ENCODE measurements around the gene TEDC2. TPM values are rescaled to one million over a fixed set of nuclear protein-coding genes. Genes with fewer than 3 reads are reported as not detected.

Gene TEDC2
- total and polyA plus RNA-seq, 2 of the 8 experiments (the other 6 are each of a cell fraction or from before 2014, with no cell fraction given) = 54.6 to 55.6 TPM

DNA sequence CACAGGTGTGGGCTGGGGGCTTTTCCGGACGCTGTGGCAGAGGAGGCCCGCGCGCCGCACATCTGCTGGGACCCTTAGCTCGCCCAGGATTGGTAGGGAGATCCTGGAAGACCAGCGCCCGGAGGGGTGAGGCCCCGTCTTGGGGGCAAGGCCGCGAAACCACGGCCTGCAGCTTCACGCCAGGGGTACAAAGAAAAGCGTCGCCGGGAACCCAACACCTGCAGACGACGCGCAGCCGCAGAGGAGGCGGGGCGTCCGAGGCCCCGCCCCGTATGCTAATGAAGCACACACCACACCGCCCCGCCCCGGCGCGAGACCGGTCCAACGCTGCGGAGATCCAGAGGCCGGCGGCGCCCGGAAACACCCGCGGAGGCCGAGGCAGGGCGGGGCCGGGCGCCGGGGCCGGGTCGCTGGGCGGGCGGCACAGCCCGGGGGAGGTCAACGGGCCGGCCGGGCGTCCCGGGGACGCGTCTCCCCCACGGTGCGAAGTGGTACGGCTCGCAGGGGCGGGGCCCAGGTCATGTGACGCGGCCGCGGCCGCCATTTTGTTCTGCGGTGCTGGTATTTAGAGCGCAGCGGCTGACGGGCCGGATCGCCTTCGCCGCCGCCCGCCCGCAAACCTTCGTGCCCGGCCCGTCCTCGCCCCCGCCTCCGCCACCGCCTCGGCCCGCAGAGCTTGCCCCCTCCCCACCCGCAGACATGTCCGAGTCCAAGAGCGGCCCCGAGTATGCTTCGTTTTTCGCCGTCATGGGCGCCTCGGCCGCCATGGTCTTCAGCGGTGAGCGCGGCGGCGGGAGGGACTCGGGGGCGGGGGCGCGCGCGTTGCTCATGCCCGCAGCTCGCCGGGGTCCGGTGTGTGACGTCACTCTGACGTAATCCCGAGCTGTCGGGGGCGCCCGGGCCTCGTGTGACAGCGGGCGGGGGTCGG, 53.8 kb downstream of the TEDC2 start, which contains the start of gene ATP6V0C:
Gene ATP6V0C, plus strand, starts transcription at position 548 of the 928 bp plus-strand sequence. Its CDS starts 152 bp downstream, at position 700.
- CTCF ChIA-PET (ENCODE audit: partially characterized antibody) = interaction anchor here (1.3 to 1.6 kb wide), 2 partner anchors 16 to 28 kb away, joined by 3 to 7 read pairs; no protein-coding TSS in a partner anchor
- Histone ChIP-seq H3K4ac (replicated peaks; ENCODE audit: insufficient read length, low read depth, low read length) (peak within 1 kb of the TSS; percentile 39), H3K27me3 (replicated peaks in 1 of 4; ENCODE audit: control insufficient read depth in 3 of 4, extremely low read depth in 1 of 4, insufficient read depth in 3 of 4, low read length in 3 of 4) (peaks cover 0 to 3% (median 0%) of the 10 kb centered on the region in 4 experiments; a peak in 2 of 7 replicates), H3K9ac (replicated peaks in 1 of 4; ENCODE audit: extremely low read depth in 1 of 4, low read depth in 3 of 4, low read length in 3 of 4) (peak within 1 kb of the TSS; percentile 89 to 97 (median 92)), H3K79me2 (ENCODE audit: control insufficient read depth in 1 of 2, insufficient read depth in 2 of 2, low read length in 2 of 2) (peaks cover 26 to 47% of the 10 kb centered on the region in 2 experiments), H2AK5ac (ENCODE audit: low read depth, low read length) (no peak within 1 kb of the TSS), H3K4me1 (replicated peaks in 1 of 4; ENCODE audit: control insufficient read depth in 3 of 4, insufficient read depth in 4 of 4, low read length in 3 of 4) (peaks cover 4 to 37% (median 22%) of the 10 kb centered on the region in 4 experiments), H3K23me2 (ENCODE audit: low read depth, low read length) (peaks cover 8% of the 10 kb centered on the region; the same call in 1 of the 2 replicates), H3K18ac (ENCODE audit: extremely low read depth, low read length) (peak within 1 kb of the TSS; percentile 85), H2AFZ (ENCODE audit: low read length) (no peak within 1 kb of the TSS), H4K8ac (ENCODE audit: extremely low read depth, insufficient read depth, low read length) (peak within 1 kb of the TSS; percentile 98; the same call in 1 of the 2 replicates), H2BK5ac (ENCODE audit: low read depth, low read length) (peak within 1 kb of the TSS; percentile 78), H3K56ac (replicated peaks; ENCODE audit: insufficient read length, low read depth, low read length) (peak within 1 kb of the TSS; percentile 71), H2BK12ac (ENCODE audit: low read depth, low read length) (peak within 1 kb of the TSS; percentile 96), H4K5ac (ENCODE audit: insufficient read length, low read depth, low read length) (peak within 1 kb of the TSS; percentile 73), H4K91ac (replicated peaks; ENCODE audit: insufficient read length, low read length) (peak within 1 kb of the TSS; percentile 79), H3K27ac (ENCODE audit: low read depth, low read length) (peak within 1 kb of the TSS; percentile 99), H3K4me2 (ENCODE audit: insufficient read depth in 1 of 2, low read depth in 2 of 2, low read length in 2 of 2) (peak within 1 kb of the TSS; percentile 85 to 90), H3K79me1 (ENCODE audit: low read depth, low read length) (peaks cover 17% of the 10 kb centered on the region), H3K36me3 (ENCODE audit: control insufficient read depth in 2 of 4, insufficient read depth in 4 of 4, low read length in 3 of 4) (no peaks in the 10 kb centered on the region), H2BK15ac (ENCODE audit: low read length) (no peak within 1 kb of the TSS), H2BK20ac (ENCODE audit: low read length) (no peak within 1 kb of the TSS), H3K14ac (ENCODE audit: insufficient read length) (no peak within 1 kb of the TSS), H3K9me3 (ENCODE audit: insufficient read depth in 2 of 2, low read depth in 1 of 2, low read length in 1 of 2) (no peaks in the 10 kb centered on the region), H3K23ac (ENCODE audit: insufficient read length) (no peak within 1 kb of the TSS), H2BK120ac (replicated peaks; ENCODE audit: low read depth, low read length) (no peak within 1 kb of the TSS), H3K4me3 (ENCODE audit: extremely low read depth in 1 of 4, insufficient read depth in 2 of 4, low read depth in 3 of 4, low read length in 4 of 4) (peak within 1 kb of the TSS; percentile 77 to 99 (median 84)), H4K20me1 (replicated peaks in 1 of 2; ENCODE audit: control insufficient read depth in 1 of 2, insufficient read depth in 2 of 2, low read length in 2 of 2) (peaks cover 23 to 33% of the 10 kb centered on the region in 2 experiments)
- POLR2A ChIA-PET (ENCODE audit: partially characterized antibody) = interaction anchor here (0.7 to 5.6 kb wide), 15 partner anchors 10 to 333 kb away, joined by 3 to 44 read pairs (median 4); partner anchors contain the start of genes CEMP1, PDPK1, TBC1D24 and TEDC2
- peak; percentile 80 to 96 for DNase-seq (ENCODE audit: low read depth in 1 of 2, low spot score in 2 of 2)
- WGBS, 2 experiments (ENCODE audit: extremely low coverage in 1 of 2, insufficient coverage in 1 of 2, insufficient read length in 1 of 2, insufficient replicate concordance in 2 of 2, low coverage in 1 of 2, low lambda C conversion rate in 2 of 2, missing lambda C conversion rate in 1 of 2) = 1% methylated on average over 41 of the region's 122 CpGs; no CpG with 5 or more reads in 1 of the 2 experiments
- no peak for FAIRE-seq
- TF ChIP-seq MAFK (IDR thresholded peaks at IDR 0.05; ENCODE audit: low read depth, low read length) (no peak), RAD21 (IDR thresholded peaks at IDR 0.05 in 1 of 2, conservative IDR thresholded peaks at IDR 0.05 in 1 of 2; ENCODE audit: low read depth in 2 of 2, low read length in 2 of 2) (no peak), CTBP2 (IDR thresholded peaks at IDR 0.05; ENCODE audit: borderline replicate concordance, insufficient read depth, insufficient read length, low read length) (no peak), SP2 (IDR thresholded peaks at IDR 0.05; ENCODE audit: low read length) (no peak), ASH2L (IDR thresholded peaks at IDR 0.05; ENCODE audit: low read length) (peak; percentile 58), SP1 (IDR thresholded peaks at IDR 0.05; ENCODE audit: low read depth, low read length) (peak; percentile 58; the same call in 1 of the 2 replicates), KDM5A (IDR thresholded peaks at IDR 0.05; ENCODE audit: low read length) (no peak), CBX8 (IDR thresholded peaks at IDR 0.05; ENCODE audit: borderline replicate concordance, low read depth, low read length) (no peak), JUND (IDR thresholded peaks at IDR 0.05; ENCODE audit: low read length) (peak; percentile 87), EGR1 (IDR thresholded peaks at IDR 0.05; ENCODE audit: borderline replicate concordance, low read depth, low read length) (no peak; the same call in 1 of the 2 replicates), CREB1 (IDR thresholded peaks at IDR 0.05) (peak; percentile 95)
